Endodermal cell (in vitro differentiated cells): ENCODE measurements around the gene NKX1-2. TPM values are rescaled to one million over a fixed set of nuclear protein-coding genes. Genes with fewer than 3 reads are reported as not detected.

Source experiments
- DNase-seq: peaks from one replicate; pipeline ENCODE4 v3.0.0-alpha.2; 2017
- H3K27ac ChIP-seq: 2 replicates; pipeline ENCODE4 v1.5.1; 2013; ENCODE audit warnings: mild to moderate bottlenecking, low read depth, low read length, moderate library complexity
- H3K27me3 ChIP-seq: 2 replicates; pipeline ENCODE4 v1.6.1; 2013; ENCODE audit warnings: mild to moderate bottlenecking, low read length, moderate library complexity; ENCODE audit not compliant: insufficient read depth, control insufficient read depth, poor library complexity, severe bottlenecking
- H3K36me3 ChIP-seq: 2 replicates; pipeline ENCODE4 v1.7.0; 2013; ENCODE audit warnings: mild to moderate bottlenecking, low read length, moderate library complexity; ENCODE audit not compliant: control insufficient read depth, insufficient read depth
- H3K4me1 ChIP-seq: one replicate; pipeline ENCODE4 v1.7.0; 2013; ENCODE audit warnings: low read length; ENCODE audit not compliant: control insufficient read depth, insufficient read depth
- H3K4me3 ChIP-seq: 2 replicates; pipeline ENCODE4 v1.5.1; 2013; ENCODE audit warnings: mild to moderate bottlenecking, low read length, moderate library complexity
- H3K9ac ChIP-seq: 2 replicates; pipeline ENCODE4 v1.6.1; 2013; ENCODE audit warnings: mild to moderate bottlenecking, low read length, moderate library complexity; ENCODE audit not compliant: poor library complexity, severe bottlenecking; ENCODE audit errors: extremely low read depth
- H3K9me3 ChIP-seq: 2 replicates; pipeline ENCODE4 v1.6.1; 2013; ENCODE audit warnings: mild to moderate bottlenecking, low read length, moderate library complexity; ENCODE audit not compliant: control insufficient read depth
- H3K27ac Mint-ChIP-seq: 2 replicates; pipeline ENCODE4 v1.8.0; 2020; ENCODE audit warnings: mixed read lengths
- H3K27me3 Mint-ChIP-seq: 2 replicates; pipeline ENCODE4 v1.8.0; 2021; ENCODE audit warnings: mild to moderate bottlenecking, mixed read lengths; ENCODE audit not compliant: insufficient read depth
- H3K36me3 Mint-ChIP-seq: 2 replicates; pipeline ENCODE4 v1.8.0; 2020; ENCODE audit warnings: low read depth, mixed read lengths
- H3K4me1 Mint-ChIP-seq: 2 replicates; pipeline ENCODE4 v1.8.0; 2020; ENCODE audit warnings: mixed read lengths
- H3K4me3 Mint-ChIP-seq: 2 replicates; pipeline ENCODE4 v1.8.0; 2020; ENCODE audit warnings: mild to moderate bottlenecking, moderate library complexity, mixed read lengths
- H3K9me3 Mint-ChIP-seq: 2 replicates; pipeline ENCODE4 v1.8.0; 2020; ENCODE audit warnings: mild to moderate bottlenecking, mixed read lengths
- WGBS, 2 experiments: methylation state at CpG; one replicate each; pipeline versions ENCODE4 v1.1.5 to v1.1.7; 2013; ENCODE audit warnings: missing lambda C conversion rate in 2 of 2, mixed read lengths in 1 of 2; ENCODE audit not compliant: insufficient coverage in 1 of 2, insufficient read length in 1 of 2; 5-methylcytosine and 5-hydroxymethylcytosine counted together
- total RNA-seq, 2 donors: library from RNA; stranded (reverse); fragmentation: NEBNext Ultra II Directional in 1 of 2; extraction: Animal tissue kit (Norgen Biotek cat#: 25700) in 1 of 2; gene quantifications; 2 replicates in 1 of 2; 3 replicates in 1 of 2; pipeline ENCODE4 v1.2.1, GENCODE V29; 2021
- TF ChIP-seq, protein P1 (sequence below): fragments of 200-600 bp; sonication (generic); conservative IDR thresholded peaks from 2 replicates; pipeline ENCODE4 v1.5.0; 2021; ENCODE audit warnings: antibody characterized with exemption, mild to moderate bottlenecking

Gene NKX1-2
- total RNA-seq, 2 donors from 2014 or later, result 2.3 to 3.3 TPM

DNA sequence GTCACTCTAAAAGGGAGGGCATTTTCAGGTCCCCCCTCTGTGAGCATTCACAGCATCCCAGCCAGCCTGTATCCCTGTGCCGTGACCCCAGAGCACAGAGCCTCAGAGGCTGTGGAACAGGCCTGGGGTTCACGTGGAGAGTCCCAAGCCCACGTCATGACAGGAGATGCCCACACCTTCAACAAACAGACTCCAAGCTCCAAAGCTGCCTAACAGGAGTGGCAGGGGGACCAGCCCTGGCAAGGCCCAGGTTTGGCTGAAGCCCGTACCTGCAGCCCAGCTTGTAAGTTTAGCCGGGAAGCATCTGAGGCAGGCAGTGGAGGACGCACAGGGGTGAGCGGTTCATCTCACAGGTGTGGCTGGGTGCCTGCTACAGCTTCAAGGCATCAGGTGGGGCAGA lies 45.3 kb upstream of the NKX1-2 start:
- Histone ChIP-seq H3K27ac (no peak overlapping the region), H3K27me3 (no peaks in the 10 kb centered on the region), H3K4me1 (no peaks in the 10 kb centered on the region), H3K36me3 (no peaks in the 10 kb centered on the region), H3K4me3 (no peak overlapping the region), H3K9me3 (no peaks in the 10 kb centered on the region), H3K9ac (no peak overlapping the region)
- no peak overlapping the region for H3K4me3 Mint-ChIP-seq
- H3K36me3 Mint-ChIP-seq, result peaks cover 24% of the 10 kb centered on the region
- H3K27ac Mint-ChIP-seq, result no peak overlapping the region
- no peak for DNase-seq
- peaks cover 2% of the 10 kb centered on the region for H3K9me3 Mint-ChIP-seq
- 90 to 94% methylated on average over 2 to 7 of the region's 7 CpGs for WGBS, 2 experiments
- TF ChIP-seq, protein P1, sequence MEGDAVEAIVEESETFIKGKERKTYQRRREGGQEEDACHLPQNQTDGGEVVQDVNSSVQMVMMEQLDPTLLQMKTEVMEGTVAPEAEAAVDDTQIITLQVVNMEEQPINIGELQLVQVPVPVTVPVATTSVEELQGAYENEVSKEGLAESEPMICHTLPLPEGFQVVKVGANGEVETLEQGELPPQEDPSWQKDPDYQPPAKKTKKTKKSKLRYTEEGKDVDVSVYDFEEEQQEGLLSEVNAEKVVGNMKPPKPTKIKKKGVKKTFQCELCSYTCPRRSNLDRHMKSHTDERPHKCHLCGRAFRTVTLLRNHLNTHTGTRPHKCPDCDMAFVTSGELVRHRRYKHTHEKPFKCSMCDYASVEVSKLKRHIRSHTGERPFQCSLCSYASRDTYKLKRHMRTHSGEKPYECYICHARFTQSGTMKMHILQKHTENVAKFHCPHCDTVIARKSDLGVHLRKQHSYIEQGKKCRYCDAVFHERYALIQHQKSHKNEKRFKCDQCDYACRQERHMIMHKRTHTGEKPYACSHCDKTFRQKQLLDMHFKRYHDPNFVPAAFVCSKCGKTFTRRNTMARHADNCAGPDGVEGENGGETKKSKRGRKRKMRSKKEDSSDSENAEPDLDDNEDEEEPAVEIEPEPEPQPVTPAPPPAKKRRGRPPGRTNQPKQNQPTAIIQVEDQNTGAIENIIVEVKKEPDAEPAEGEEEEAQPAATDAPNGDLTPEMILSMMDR, result no peak
- H3K27me3 Mint-ChIP-seq, result no peaks in the 10 kb centered on the region
- no peaks in the 10 kb centered on the region for H3K4me1 Mint-ChIP-seq

DNA sequence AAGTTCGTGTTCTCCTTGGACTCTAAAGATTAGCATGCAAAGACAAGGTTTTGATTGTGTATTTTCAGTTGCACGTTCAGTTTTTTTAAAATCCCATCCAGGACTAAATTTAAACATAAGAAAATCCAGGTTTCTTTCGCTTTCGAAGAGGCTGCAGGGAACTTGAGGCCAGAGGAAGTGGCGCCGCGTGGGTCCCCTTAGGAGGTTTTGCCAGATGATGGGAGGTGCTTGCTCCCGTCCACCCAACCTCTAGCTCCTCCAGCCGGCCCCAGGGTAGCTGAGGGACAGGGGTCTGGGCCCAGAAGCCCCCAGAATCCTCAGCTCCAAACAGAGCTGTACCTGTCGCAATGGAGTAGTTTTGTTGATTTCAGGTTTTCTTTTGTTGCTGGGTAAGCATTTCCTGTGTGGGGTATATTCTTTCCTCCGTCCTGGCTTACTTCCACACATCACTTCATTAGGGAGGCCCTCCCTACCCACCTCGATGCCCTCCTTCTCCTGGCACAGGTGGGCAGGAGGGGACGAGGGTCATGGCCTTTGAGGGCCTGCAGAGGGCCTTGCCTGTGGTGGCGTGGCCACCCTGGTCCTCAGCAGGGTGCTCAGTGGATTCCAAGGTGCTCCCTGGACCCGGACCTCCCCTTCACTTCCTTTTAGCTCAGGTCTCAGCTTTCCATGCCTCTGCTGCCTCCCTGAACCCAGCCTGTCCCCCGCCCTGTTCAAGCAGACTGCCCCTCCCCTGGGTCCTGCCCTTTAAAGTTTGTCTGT lies 44.4 kb upstream of the NKX1-2 start:
- Histone ChIP-seq H3K4me1 (no peaks in the 10 kb centered on the region), H3K36me3 (no peaks in the 10 kb centered on the region), H3K27ac (no peak overlapping the region), H3K27me3 (no peaks in the 10 kb centered on the region), H3K9ac (no peak overlapping the region), H3K9me3 (no peaks in the 10 kb centered on the region), H3K4me3 (no peak overlapping the region)
- peaks cover 24% of the 10 kb centered on the region for H3K36me3 Mint-ChIP-seq
- no peak overlapping the region for H3K4me3 Mint-ChIP-seq
- H3K4me1 Mint-ChIP-seq, result no peaks in the 10 kb centered on the region
- H3K27me3 Mint-ChIP-seq, result no peaks in the 10 kb centered on the region
- no peaks in the 10 kb centered on the region for H3K9me3 Mint-ChIP-seq
- TF ChIP-seq, protein P1, result no peak
- no peak overlapping the region for H3K27ac Mint-ChIP-seq
- no peak for DNase-seq
- WGBS, 2 experiments, result 86 to 87% methylated on average over 4 to 16 of the region's 16 CpGs

DNA sequence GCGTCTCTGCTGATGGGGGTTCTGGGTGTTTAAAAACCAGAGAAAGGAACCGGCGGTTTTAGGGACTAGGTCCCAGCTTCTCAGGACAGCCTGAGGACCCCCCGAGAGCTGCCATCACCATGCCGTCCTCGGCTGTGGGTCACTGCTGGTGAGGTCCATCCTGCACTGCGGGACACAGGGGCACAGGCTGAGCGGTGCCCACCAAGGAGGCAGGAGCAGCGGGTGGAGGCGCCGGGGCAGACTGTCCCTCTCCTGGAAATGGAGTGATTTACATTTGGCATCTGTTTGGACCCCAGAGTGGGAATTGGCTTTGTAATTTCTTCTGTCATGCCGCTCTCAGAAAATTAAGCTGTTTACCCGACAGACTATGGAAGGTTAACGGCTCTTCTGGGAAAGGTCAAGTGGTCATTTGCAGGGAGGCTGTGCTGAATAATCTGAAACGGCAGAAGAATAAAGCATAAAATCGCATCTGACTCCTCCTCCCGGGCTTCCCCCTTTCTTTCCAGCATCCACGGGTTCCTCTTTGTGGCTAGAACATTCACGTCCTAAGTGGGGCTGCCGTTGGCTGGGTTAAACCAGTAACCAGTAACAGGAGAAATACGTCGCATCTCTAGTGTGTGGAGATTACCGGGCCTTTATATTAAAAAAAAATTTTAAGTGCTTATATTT lies 43.5 kb upstream of the NKX1-2 start:
- no peaks in the 10 kb centered on the region for H3K4me1 Mint-ChIP-seq
- H3K4me3 Mint-ChIP-seq, result no peak overlapping the region
- no peaks in the 10 kb centered on the region for H3K27me3 ChIP-seq
- no peak overlapping the region for H3K27ac Mint-ChIP-seq
- no peaks in the 10 kb centered on the region for H3K27me3 Mint-ChIP-seq
- H3K4me1 ChIP-seq, result no peaks in the 10 kb centered on the region
- H3K36me3 Mint-ChIP-seq, result peaks cover 31% of the 10 kb centered on the region
- H3K9me3 Mint-ChIP-seq, result no peaks in the 10 kb centered on the region
- TF ChIP-seq, protein P1, result no peak
- no peaks in the 10 kb centered on the region for H3K9me3 ChIP-seq
- no peak overlapping the region for H3K9ac ChIP-seq
- DNase-seq, result no peak
- H3K4me3 ChIP-seq, result no peak overlapping the region
- no peak overlapping the region for H3K27ac ChIP-seq
- no peaks in the 10 kb centered on the region for H3K36me3 ChIP-seq
- 68 to 75% methylated on average over 20 to 23 of the region's 23 CpGs for WGBS, 2 experiments
